Skin of body (tissue), 2 donors: ENCODE measurements around the gene ELP1. TPM values are rescaled to one million over a fixed set of nuclear protein-coding genes. Genes with fewer than 3 reads are reported as not detected.
"Not testable (repeated sequence)": the region's sequence is repeated elsewhere in the genome, so short reads cannot be mapped to it uniquely, and the experiment has no call there.

Experiments used
- DNase-seq: peaks from one replicate; lab custom pipeline; 2025; lab: John Stamatoyannopoulos, UW
- total RNA-seq: library from RNA; depleted of rRNA; stranded (reverse); fragments of >200 nt; gene quantifications from one replicate; pipeline ENCODE4 v1.2.3, GENCODE V29; 2014

The ELP1 gene
- total RNA-seq, 1 donor from 2014 or later, result 25.4 TPM

DNA sequence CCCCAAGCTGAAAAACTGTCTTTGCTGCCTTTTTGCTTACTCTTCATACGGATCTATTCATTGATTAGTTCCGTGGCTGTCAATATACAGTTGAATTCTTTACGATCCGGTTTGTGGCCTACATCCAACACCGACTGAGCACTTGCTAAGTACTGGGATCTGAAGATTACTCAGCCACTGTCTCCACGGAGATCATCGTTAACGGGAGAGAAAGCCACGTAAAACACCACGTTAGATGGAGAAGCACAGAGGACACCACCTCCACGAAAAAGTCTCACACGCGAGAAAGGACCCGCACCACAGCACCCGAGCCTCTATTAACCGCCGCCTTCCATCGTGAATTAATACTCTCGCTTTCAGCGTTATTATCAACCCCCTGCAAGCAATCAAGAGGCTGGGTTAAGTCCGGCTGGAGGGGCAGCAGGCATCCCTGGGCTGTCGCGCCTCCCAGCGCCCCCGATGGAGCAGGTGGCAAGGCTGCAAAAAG is 650 bp downstream of the ELP1 start:
- DNase-seq, result no peak

GRCh38 chr9:108928386-108928785 is 5.5 kb downstream of the ELP1 start:
- DNase-seq, result no peak

- no peak for DNase-seq
These were observed 9.5 kb downstream of the ELP1 start for GRCh38 chr9:108924466-108924865.

- DNase-seq, result no peak
These were observed 12.7 kb downstream of the ELP1 start for GRCh38 chr9:108921200-108921599.

GRCh38 chr9:108920401-108920800 is 13.5 kb downstream of the ELP1 start:
- DNase-seq, result not testable (repeated sequence)

DNA sequence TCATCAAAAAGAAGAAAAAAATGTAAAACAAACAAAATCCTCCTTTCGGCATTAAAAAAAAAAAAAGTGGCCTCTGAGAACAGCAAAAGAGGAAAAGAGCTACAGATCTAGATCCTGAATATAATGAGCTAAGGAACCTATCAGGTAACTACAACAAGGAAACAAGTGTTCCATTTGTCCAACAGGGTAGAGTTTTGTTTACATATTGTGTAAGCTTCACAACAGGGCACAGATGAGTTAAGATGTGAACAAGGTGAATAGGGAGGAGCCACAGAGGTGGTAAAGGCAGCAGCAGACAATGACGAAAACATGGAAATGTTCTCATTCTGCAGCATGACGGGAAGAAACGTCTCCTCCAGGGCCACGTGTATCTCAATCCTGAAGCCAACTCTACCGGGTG is 14.4 kb downstream of the ELP1 start:
- no peak for DNase-seq

- DNase-seq, result no peak
These were observed 20.5 kb downstream of the ELP1 start for GRCh38 chr9:108913391-108913790.

- DNase-seq, result no peak
These were observed 22.1 kb downstream of the ELP1 start for GRCh38 chr9:108911820-108912219.

- DNase-seq, result no peak
These were observed 23.0 kb downstream of the ELP1 start for GRCh38 chr9:108910914-108911313.

GRCh38 chr9:108910402-108910801 is 23.5 kb downstream of the ELP1 start:
- DNase-seq, result no peak

GRCh38 chr9:108905494-108905893 is 28.4 kb downstream of the ELP1 start:
- DNase-seq, result no peak

DNA sequence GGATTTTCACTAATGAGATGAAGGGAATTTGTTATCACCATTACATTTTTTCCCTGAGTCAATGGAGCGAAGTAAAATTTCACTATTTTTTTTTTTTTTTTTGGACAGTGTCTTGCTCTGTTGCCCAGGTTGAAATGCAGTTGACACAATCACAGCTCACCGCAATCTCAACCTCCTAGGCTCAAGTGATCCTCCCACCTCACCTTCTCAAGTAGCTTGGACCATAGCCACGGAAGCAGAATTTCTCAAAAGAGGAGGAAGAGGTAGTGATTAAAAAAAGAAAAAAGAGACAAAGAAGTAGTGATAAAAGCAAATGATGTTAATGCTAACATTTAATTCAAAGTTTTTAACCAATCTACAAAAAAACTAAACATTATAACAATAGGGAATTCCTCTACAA is 29.8 kb downstream of the ELP1 start:
- no peak for DNase-seq

DNA sequence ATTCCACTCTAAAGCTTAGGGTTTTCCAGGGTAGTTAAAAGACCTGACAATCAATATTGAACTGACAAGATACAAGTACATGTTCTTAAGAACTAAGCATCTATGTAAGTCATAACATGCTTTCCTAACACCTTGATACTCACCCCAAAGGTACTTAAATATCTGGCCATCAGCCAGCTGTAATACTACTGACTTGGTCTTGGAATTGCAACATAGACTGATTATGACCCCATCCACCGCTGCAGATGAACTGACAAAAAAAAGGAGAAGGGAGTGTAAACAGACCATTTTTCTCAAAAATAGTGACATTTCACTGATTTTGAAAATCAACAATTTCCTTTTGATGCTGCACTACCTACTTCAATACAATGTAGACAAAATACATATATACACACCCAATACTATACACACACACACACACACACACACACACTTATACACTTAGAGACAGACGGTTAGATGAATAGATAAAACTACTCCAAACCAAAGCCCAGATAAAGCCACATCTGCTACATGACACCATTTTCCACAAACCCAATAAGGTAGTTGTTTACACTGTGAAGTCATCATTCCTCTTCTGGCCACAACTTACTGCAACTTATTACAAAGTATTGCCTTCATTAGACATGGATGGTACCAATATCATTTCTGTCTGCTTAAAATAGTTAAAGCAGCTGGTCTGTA is 30.4 kb downstream of the ELP1 start:
- no peak for DNase-seq

- DNase-seq, result no peak
These were observed 33.7 kb downstream of the ELP1 start for GRCh38 chr9:108900176-108900575.

GRCh38 chr9:108899023-108899695 is 34.8 kb downstream of the ELP1 start:
- DNase-seq, result not testable (repeated sequence)

DNA sequence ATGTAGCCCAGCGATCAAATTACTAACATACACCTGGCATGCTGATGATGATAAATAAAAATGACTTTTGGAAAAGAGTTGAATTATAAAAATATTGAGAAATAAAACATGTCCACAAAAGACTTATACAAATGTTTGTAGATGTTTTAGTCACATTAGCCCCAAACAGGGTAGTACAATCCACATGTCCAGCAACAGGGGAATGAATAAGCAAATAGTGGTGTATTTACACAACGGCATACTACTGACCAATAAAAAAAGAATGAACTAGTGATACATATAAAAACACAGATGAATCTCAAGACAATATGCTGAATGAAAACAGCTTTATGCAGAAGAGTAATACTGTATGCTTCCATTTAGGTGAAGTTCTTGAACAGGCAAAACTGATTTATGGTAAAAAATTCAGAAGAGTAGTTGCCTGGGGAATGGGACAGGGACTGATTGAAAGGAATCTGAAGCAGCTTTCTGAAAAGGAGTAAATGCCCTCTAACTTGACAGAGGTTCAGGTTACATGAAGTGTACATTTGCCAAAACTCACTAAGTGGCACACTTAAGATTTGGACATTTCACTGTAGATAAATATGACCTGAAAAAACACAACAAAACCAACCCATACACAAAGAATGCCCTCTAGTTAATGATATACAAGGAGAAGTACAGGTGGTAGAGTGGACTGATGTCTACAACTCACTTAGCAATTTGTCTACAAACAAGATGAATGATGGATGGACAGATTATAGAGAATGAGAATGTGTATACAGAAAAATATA is 36.4 kb downstream of the ELP1 start:
- DNase-seq, result no peak

DNA sequence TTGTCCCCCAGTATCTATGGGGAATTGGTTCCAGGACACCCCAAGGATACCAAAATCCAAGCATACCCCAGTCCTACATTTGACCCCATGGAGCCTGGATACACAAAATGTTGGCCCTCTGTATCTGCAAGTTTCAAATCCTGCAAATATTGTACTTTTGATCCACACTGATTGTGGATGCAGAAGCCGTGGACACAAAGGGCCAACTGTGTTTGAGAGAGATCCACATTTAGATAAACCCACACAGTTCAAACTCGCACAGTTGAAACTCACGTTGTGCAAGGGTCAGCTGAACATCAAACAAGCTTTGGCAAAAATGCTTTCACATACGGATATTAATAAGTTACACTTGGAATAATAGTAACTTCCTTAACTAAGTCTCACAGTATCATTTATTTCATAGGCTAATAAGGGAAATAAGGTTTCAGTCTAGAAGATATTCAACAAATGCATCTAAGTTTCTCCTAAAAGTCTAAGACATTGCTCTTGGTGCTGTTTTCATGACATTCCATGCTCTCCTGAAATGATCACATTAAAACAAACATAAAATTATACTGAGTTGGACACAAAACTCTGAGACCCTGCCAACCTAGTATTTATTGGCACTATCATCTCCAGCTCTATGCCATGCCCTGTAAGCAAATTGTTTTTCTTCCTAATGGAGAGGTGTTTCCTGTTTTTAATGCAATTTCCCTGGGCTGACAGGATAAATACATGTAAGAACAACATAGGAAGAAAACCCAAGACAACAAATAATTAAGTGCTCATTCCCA is 39.5 kb downstream of the ELP1 start:
- DNase-seq, result no peak

GRCh38 chr9:108889649-108890067 is 44.3 kb downstream of the ELP1 start:
- DNase-seq, result no peak

GRCh38 chr9:108886594-108887271 is 47.2 kb downstream of the ELP1 start:
- not testable (repeated sequence) for DNase-seq

- DNase-seq, result no peak
These were observed 48.1 kb downstream of the ELP1 start for GRCh38 chr9:108885643-108886348.
